Mesenteric fat pad (tissue), 1 donor: Measurements from ENCODE around the gene SLC12A1. TPM values are rescaled to one million over a fixed set of nuclear protein-coding genes. Genes with fewer than 3 reads are reported as not detected.

Experiments
- DNase-seq: peaks from one replicate; pipeline ENCODE4 v3.0.0-alpha.2; 2020; ENCODE audit warnings: low spot score
- long read RNA-seq: library from polyadenylated mRNA; unstranded; transcript quantifications from one replicate; pipeline ENCODE4 v2.0.0, GENCODE V29; 2020
- total RNA-seq: library from RNA; stranded (reverse); fragmentation: NEBNext Ultra II Directional; extraction: Animal tissue kit (Norgen Biotek cat#: 25700); gene quantifications from one replicate; pipeline ENCODE4 v1.2.1, GENCODE V29; 2021
- donor health status: DM: yes; HTN: yes; CAD: no.

Gene SLC12A1
- not detected for total RNA-seq
- long read RNA-seq, partial matches to known transcripts: 0 of 1 reads
- long read RNA-seq, other reads (novel, unspliced or antisense): 1 of 1 reads

- no peak for DNase-seq
Measured at GRCh38 chr15:48205981-48206380, at the start of gene SLC12A1. TSS of gene SLC12A1 (plus strand) at chr15:48206302. CDS start at chr15:48207720, 1,418 bp downstream.

- DNase-seq: no peak
Measured at GRCh38 chr15:48168616-48169015, 37.5 kb upstream of the SLC12A1 start.

GRCh38 chr15:48170981-48171380 lies 35.1 kb upstream of the SLC12A1 start:
- no peak for DNase-seq

DNA sequence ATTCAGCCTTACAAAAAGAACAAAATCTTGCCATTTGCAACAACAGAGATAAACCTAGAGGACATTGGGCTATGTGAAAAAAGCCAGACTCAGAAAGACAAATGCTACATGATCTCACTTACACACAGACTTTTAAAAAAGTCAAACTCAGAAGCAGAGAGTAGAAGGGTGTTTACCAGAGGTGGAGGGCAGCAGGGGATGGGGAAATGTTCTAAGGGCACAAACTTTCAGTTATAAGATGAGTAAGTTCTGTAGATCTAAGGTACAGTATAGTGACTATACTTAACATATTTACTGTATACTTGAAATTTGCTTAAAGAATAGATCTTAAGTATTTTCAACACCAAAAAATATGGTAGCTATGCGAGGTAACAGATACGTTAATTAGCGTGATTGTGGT lies 31.0 kb upstream of the SLC12A1 start:
- DNase-seq: no peak

DNA sequence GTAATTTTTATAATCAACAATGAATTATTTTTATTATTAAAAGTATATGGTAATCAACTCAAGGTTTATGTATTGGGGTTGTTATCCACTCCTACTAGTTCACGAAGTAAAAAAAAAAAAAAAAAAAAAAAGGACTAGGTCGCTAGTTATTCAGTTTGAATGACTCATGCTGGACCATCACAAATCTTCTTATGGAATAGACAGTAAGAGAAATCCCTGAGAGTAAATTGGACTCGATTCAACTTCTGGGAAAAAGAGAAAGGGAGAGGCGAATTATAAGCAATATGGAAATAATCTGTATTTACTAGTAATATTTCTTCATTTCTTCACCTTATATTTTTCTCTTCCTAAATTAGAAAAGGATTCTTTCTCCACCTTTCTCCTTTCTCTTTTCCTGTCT lies 30.0 kb upstream of the SLC12A1 start:
- no peak for DNase-seq

- DNase-seq: no peak
Measured at GRCh38 chr15:48176957-48177356, 29.1 kb upstream of the SLC12A1 start.

- no peak for DNase-seq
Measured at GRCh38 chr15:48177383-48177765, 28.7 kb upstream of the SLC12A1 start.

GRCh38 chr15:48177766-48178647 lies 28.1 kb upstream of the SLC12A1 start, which contains the start of gene MYEF2:
TSS of gene MYEF2 (minus strand) at chr15:48178295. CDS start at chr15:48178237, 58 bp downstream.
- peak; percentile 90 for DNase-seq

DNA sequence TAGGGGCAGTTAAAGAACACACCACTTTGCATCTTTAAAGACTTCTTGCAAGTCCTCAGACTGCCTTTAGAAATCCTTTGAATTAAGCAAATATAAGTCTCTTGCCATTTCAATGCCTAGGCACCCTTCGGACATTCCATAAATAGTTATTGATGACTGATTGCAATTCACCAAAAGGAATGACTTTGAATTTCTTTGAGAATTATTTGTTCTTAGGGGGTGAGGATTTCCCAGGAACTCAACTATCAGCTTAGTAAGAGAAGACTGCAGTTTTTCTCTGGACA lies 27.5 kb upstream of the SLC12A1 start:
- no peak for DNase-seq

- no peak for DNase-seq
Measured at GRCh38 chr15:48182749-48183148, 23.4 kb upstream of the SLC12A1 start.

- no peak for DNase-seq
Measured at GRCh38 chr15:48185529-48185928, 20.6 kb upstream of the SLC12A1 start.

GRCh38 chr15:48186271-48186670 lies 19.8 kb upstream of the SLC12A1 start:
- no peak for DNase-seq

- no peak for DNase-seq
Measured at GRCh38 chr15:48190932-48191573, 15.0 kb upstream of the SLC12A1 start.

GRCh38 chr15:48191574-48192225 lies 14.4 kb upstream of the SLC12A1 start, which contains the start of gene CTXN2:
TSS of gene CTXN2 (plus strand) at chr15:48191665. CDS start at chr15:48201301, 9,636 bp downstream.
- DNase-seq: no peak

DNA sequence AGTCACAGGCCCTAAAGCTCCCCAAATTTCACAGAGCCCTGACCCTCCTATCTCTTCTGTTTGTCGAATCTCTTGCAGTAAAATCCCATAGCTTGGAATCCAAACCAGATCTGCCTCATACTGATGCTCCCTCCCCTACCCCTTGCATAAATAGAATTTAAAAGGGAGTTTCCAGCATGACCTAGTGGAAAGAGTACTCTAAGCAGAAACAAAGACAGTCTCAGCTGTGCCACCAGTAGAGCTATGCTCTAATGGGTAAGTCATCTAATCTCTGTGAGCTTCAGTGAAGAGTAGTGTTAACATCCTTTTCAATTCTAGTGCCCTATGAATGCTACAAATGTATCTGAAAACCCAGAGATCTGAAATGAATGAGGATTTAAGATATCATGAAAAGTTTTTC lies 4.0 kb upstream of the SLC12A1 start:
- DNase-seq: no peak

GRCh38 chr15:48221261-48221660 lies 15.2 kb downstream of the SLC12A1 start:
- DNase-seq: no peak

DNA sequence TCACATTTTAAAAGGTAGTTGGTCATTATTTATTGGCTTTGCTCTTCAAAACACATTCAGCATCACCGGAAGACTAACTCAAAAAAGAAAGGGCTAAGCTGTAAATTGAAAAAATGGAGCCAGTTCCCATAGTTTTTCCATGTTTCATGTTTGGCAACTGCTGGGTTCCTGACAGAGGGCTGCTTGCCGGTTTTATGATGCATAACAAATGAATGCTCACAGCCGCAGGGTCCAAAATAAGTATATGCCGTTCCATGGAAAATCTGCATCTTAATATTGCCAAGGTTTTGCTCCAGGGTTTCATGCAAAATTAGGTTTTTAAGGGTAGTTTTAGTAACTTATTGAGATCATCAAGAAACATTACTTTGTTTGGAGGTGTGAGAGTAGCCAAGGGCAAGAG lies 15.8 kb downstream of the SLC12A1 start:
- no peak for DNase-seq

GRCh38 chr15:48222627-48223026 lies 16.5 kb downstream of the SLC12A1 start:
- no peak for DNase-seq

- DNase-seq: no peak
Measured at GRCh38 chr15:48225771-48226170, 19.7 kb downstream of the SLC12A1 start.

GRCh38 chr15:48230498-48230897 lies 24.4 kb downstream of the SLC12A1 start:
- DNase-seq: no peak

DNA sequence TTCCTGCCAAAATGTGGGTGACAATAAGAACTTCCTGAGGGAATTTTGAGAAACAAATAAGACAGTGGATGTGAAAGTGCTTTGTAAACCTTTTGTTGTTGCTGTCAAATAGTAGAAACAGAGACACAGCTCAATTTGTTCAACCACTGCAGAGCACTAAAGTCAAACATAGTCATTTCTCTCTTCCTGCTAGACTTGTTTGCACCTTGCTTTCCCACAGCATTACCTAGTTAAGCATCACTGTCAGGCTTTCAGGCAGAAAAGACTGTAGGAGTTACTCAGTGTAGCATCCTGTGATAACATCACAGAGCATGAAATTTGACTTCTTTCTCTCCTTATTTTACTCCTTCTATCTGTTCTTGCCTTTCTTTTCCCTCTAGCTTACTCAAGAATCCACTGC lies 27.1 kb downstream of the SLC12A1 start:
- DNase-seq: no peak

DNA sequence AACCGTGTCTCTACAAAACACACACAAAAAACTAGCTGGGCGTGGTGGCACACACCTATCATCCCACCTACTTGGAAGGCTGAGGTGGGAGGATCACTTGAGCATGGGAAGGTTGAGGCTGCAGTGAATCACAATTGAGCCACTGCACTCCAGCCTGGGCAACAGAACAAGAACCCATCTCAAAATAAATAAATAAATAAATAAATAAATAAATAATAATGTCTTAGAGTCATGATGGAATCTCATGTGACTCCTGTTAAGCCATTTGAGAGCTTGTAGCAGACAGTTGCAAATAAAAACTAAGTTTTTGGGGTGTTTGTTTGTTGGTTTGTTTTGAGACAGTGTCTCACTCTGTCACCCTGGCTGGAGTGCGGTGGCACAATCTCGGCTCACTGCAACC lies 33.2 kb downstream of the SLC12A1 start:
- DNase-seq: no peak
